Bone marrow (tissue), 2 donors: ENCODE results near the gene JAK2.
"Not testable (repeated sequence)": the region's sequence is repeated elsewhere in the genome, so short reads cannot be mapped to it uniquely, and the experiment has no call there.

Source experiments
- DNase-seq, 2 donors: peaks; one replicate each; lab custom pipeline; 2025; lab: John Stamatoyannopoulos, UW

JAK2 gene

DNA sequence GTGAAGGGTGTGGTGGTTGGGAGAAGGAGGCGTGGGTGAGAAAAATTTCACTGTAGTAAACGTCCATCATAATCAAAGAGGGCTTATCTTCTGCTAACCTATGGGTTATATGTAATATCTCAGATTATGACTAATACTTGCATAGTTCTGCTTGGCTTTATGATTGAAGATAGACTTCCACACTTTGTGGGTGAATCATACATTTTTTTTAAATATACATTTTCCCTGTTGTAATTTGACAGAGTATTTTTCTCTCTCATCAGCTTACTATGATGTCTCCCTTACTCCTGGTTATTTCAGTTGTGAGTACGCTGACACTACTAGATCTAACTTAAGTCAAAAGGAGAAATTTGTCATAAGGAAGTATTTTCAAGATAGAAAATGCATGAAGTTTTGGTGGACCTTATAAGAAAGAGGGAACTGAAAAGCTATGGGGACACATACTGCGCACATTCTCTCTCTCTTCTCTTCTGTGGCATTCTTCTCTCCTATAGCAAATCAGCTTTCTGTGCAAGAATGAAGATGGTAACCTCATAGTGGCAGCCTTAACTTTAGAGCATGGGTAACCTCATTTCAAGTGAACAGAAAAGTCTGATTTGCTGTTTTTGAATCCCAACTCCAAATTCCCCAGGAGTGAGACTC, 4.9 kb upstream of the JAK2 start:
- DNase-seq, result no peak

DNA sequence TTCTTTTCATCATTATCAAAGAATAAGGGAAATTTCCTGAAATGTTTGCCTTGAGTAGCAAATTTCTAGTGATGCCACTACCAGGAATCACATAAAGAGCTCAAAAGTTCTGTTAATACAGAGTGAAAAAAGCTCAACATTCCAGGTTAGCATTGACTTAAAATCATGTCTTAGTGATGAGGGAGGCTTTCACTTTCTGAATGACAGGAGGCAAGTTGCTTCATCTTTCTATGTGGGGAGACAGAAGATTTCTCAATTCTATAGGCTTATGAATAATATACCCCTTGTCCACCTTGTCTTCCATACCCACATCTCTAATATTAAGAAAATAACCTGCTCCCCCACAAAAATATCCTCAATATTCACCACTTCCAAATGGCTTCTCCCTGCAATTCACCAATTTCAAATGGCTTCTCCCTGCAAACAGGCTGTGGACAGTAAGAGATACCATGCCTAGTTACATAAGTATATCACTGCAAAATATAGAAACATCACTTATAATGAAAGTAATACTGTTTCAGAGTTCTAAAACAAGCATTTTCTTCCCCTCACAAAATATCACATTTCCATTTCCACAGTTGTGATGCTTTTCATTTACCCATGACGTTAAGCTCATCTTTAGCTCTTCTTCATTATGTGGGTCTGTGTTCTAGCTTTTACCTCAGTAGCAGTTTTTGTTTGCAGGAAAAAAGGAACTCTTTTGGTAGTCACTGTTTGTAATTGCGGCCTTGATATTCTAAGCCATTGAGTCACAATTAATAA, 2.2 kb upstream of the JAK2 start:
- peak in 1 of 2 donors; percentile 11 for DNase-seq

DNA sequence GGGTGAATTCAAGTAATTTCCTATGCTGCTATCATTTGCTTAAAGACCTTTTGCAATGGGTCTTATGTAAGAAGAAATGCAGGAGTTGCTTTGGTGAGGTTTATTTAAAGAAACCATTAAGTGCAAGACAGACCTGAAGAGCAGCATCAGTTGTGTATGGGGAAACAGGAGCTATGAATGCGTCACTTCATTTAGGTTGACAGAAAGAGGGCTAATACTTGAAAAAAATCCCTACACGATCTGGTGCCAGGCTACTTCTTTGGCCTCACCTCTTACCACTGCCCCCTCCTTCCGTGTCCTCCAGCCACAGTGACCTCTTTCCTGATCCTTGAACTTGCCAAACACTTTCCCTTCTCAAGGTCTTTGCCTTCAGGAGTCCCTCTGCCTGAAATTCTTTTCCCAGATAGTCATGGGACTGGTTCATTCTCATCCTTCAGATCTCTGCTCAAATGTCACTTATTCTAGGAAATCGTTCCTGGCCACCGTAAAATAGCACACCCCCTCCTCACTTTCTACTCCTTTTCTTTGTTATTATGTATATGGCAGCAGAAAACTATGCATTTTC, 1.4 kb upstream of the JAK2 start:
- DNase-seq, result no peak

DNA sequence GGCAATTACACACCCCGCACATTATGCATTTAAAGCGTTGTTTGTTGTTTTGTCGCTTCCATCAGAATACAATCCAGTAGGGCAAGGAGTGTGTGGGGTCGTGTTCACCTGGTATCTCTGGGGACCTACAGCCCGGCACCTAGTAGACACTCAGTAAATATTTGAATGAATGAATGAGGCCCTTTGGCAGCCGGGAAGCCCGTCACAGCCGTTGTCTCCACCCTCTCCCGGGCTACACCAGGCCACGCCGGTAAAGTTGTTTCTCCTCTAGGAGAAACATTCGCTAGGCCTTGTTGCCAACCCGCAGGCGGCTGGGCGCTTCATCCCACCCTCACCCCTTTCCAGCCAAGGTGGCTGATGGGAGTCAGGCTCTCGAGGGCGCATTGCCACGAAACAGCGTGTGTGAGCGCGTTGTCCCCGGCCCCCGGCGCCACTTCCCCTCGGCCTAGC, 876 bp upstream of the JAK2 start:
- DNase-seq, result peak in 1 of 2 donors; percentile 43

DNA sequence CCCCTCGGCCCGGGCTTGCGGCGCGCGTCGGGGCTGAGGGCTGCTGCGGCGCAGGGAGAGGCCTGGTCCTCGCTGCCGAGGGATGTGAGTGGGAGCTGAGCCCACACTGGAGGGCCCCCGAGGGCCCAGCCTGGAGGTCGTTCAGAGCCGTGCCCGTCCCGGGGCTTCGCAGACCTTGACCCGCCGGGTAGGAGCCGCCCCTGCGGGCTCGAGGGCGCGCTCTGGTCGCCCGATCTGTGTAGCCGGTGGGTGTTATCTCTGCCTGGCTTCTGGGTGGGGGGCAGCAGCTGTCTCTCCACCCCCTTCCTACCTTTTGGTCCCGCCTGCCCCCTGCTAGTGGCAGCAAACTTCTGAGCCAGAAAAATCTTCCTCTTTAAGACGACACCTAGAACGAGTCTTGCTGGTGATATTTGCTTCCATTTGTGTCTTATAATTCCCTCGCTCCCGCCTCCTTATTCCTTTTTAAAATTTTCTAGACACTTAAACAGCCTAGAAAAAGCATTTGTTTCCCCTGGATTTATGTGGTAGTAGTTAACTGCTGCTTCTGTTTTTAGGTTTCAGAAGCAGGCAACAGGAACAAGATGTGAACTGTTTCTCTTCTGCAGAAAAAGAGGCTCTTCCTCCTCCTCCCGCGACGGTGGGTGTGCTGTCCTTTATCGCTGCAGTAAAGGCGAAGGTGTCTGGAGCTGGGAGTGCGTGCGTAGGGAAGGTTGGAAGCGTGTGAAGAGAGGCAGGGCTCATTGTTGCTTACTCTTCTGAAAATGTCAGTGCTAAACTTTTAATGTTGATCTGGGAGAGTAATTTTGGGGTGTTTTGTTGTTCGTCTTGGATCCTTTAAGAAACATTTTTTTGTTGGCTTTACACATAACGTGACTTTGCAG, 554 bp downstream of the JAK2 start:
- DNase-seq, result peak in 1 of 2 donors; percentile 52

DNA sequence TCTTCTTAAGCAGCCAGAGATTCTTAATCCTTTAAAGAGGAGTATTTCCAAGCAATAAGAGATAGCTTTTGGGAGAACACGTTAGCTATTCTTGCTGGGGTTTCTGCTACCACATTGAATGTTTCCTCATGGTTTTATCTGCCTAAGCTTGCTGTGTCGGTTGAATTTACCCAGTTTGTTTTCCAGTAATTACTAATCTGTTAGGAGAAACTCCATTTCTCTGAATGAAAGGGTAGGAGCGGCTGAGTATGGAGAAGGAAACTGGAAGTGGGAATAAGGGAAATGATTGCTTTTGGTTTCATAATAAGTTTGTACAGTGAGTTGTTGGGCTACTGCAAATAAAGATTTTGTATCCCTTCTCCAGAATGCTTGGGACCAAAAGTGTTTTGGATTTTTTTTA, 1.2 kb downstream of the JAK2 start:
- DNase-seq, result no peak

DNA sequence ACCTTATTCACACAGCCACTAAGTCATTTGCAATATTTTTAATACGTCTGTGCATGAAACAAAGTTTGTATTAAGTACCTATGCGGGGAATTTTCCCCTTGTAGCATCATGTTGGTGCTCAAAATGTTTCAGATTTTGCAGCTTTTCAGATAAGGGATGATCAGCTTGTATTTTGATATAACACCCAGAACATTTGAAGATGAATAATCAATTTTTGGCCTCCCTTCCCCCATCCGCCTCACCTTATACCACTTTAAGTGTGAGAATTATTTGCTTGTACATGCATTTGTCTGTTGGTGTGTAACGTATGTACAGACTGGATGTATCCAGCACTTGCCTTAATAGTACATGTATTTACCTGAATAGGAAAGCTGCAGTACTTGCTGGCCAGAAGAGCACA, 1.7 kb downstream of the JAK2 start:
- no peak for DNase-seq

DNA sequence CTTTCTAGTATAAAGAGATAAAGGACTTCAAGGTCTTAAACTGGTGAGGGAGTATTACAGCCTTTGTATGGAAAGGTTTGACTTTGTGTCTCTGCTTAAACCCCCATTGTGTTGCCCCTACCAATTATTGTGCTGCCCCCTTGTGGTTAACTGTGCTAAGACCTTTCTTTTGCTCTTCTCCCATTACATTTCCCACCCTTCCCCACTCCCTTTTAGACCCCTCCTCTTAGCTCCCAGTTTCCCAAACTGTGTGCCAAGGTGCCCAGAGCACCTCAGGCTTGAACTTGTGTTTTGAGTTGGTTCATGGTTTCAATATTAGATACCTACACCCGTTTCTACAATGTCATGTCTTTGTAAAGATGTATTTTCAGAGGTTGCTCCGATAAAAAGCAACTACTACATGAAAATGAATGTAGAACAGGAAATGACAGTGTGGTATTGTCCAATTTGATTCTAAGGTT, 2.9 kb downstream of the JAK2 start:
- DNase-seq, result peak; percentile 7 to 53

DNA sequence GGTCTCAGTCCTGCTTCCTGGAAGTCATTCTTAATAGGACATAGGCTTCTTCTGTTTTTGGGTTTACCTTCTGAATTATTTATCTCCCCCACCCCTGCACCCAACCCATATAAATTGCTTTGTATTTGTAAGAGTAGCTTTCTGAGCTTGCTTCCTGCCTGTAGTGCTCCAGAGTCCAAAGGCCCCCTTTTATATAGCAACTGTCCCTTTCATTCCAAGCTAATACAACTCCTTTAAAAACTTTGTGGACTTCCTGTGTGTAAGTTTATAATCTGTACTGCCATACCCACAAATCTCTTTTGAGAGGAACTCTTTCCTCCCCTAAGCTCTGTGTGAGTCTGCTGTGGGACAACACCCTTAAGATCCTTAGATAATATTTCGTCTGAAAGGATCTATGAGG, 7.8 kb downstream of the JAK2 start:
- DNase-seq, result no peak

DNA sequence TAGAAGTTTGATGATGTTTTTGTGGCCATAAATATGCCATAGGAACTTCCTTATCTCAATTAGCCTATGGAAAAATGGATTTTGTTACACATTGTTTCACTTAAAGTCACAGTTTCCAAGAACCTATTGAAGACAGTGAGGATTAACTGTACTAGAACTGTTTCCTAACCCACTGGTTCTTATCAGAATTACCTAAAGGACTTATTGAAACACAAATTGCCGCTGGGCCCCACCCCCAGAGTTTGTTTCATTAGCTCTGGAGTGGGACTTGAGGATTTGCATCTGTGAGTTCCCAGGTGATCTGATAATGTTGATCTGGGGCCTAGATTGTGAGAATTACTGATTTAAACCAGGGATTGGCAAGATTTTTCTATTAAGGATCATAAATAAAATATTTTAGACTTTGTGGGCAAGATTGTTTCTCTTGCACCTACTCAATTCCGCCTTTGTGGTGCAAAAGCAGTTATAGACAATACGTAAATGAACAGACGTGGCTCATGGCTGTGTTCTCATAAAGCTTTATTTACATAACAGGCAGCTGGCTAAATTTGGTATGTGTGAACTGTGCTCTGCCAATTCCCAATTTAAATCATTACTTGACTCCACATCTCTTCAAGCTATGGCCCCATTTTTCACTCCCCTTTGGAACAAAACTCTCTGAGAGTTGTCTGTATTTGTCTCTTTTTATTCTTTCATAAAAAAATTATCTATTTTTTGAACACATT, 9.3 kb downstream of the JAK2 start:
- no peak for DNase-seq

DNA sequence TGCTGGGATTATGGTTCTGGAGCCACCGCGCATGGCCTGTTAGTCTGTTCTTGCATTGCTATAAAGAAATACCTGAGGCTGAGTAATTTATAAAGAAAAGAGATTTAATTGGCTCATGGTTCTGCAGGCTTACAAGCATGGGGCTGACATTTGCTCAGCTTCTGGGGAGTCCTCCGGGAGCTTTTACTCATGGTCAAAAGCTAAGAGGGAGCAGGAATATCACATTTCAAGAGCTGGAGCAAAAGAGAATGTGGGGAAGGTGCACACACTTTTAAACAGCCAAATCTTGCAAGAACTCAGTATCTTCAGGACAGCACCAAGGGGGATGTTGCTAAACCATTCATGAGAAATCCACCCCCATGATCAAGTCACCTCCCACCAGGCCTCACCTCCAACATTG, 12.1 kb downstream of the JAK2 start:
- no peak for DNase-seq

DNA sequence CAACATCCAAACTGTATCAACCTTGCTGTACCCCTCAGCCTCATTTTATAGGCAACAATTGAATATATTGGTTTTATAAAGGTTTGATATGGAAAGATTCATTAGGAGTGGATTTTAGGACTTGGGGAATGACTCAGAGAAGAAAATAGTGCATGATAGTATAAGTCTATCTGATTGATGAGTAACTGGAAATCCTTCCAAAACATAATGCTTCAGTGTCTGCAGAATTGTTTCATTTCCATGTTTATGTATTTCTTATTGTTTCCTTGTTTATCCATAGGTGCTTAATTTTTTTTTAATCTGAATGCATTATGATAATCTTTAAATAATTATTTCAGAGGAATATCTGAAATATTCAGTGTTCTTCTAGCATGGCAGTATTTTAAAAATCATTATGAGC, 12.6 kb downstream of the JAK2 start:
- no peak for DNase-seq

DNA sequence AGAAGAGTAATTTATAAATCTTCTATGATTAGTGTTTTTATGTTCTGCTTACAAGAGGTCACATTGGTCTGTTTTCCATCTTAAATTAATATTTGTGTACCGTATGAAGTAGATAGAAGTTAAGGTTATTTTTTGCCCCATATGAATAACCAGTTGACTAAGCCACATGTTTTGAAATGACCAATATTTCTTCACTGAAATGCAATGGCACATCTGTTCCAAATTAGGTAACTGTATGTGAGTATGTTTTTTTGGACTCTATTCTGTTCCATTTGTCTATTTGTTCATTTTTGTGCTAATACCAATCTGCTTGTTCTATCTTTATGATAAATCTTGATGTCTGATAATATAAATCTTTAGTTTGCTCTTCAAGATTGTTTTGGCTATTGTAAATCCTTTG, 17.7 kb downstream of the JAK2 start:
- no peak for DNase-seq

DNA sequence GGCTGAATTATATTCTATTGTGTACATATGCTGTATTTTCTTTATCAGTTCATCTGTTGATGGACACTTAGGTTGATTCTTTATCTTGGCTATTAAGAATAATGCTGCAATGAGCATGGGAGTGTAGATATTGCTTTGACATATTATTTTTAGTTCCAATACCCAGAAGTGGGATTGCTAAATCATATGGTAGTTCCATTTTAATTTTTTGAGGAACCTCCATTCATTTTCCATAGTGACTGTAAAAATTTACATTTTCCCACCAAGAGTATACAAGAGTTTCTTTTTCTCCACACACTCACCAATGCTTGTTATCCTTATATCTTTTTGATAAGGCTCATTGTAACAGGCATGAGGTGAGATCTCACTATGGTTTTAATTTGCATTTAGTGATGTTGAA, 19.4 kb downstream of the JAK2 start:
- DNase-seq, result no peak

DNA sequence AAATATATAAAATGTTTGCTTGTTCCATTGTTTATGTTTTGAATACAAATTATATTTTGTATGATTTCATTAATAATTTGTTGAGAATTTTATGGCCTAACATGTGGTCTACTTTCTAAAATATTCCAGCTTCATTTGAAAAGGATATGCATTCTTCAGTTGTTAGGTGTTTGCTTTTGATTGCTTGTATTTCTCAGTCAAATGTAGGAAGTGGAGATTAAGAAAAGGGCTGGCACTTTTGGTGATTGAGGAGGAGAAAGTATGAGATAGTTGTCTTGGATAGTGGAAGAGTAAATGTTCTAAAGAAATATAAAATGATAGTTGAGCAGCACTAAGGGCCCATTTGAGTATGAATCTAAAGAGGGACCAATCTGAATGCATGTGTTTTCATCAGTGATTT, 23.1 kb downstream of the JAK2 start:
- no peak for DNase-seq

DNA sequence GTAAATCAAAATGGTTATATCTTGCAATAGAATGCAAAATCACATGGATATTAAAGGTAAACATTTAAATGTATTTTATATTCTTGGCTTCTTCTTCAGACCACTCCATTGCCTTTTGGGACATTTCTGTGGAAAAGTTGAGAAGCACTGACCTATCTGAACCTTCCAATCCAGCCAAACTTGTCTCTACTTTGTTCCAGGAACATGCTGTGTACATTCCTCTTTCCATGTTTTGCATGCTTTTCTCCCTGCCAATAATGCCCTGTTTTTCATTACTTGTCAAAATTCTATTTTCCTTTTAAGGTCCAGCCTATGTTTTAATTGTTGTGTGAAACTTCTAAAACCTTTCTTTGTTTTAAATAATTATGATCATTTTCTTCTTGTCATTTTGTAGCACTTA, 28.3 kb downstream of the JAK2 start:
- no peak for DNase-seq

DNA sequence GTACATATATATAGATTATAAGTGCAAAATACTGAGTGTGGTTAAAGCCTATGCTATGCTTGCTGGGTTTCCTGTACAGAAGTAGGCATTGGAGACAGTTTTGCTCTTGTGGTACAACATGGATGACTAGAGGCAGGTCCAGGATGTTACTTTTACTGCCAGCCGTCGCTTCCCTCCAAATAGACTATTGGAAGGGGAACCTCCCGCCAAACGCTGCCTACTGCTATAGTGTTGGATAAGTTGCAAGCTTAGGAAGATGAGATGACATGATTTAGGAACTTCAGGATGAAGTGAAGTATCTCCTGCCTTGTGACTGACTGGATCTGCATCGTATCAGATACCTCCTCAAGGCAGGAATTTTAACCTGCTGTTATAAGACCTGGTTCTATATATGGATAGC, 30.9 kb downstream of the JAK2 start:
- DNase-seq, result no peak

DNA sequence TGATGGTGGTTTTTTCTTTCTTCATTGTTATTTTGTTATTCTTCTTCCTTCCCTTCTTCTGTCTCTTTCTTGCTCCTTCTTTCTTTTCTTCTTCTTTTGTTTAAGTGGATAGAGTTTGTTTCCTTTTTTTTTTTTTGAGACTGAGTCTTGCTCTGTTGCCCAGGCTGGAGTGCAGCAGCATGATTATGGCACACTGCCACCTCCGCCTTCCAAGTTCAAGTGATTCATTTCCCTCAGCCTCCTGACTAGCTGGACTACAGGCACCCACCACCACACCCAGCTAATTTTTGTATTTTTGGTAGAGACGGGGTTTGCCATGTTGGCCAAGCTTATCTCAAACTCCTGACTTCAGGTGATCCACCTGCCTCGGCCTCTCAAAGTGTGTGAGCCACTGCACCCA, 40.3 kb downstream of the JAK2 start:
- no peak for DNase-seq

DNA sequence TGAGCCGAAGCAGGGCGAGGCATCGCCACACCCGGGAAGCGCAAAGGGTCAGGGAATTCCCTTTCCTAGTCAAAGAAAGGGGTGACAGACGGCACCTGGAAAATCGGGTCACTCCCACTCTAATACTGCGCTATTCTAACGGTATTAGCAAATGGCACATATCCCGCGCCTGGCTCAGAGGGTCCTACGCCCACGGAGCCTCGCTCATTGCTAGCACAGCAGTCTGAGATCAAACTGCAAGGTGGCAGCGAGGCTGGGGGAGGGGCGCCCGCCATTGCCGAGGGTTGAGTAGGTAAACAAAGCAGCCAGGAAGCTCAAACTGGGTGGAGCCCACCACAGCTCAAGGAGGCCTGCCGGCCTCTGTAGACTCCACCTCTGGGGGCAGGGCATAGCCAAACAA, 46.9 kb downstream of the JAK2 start:
- not testable (repeated sequence) for DNase-seq

DNA sequence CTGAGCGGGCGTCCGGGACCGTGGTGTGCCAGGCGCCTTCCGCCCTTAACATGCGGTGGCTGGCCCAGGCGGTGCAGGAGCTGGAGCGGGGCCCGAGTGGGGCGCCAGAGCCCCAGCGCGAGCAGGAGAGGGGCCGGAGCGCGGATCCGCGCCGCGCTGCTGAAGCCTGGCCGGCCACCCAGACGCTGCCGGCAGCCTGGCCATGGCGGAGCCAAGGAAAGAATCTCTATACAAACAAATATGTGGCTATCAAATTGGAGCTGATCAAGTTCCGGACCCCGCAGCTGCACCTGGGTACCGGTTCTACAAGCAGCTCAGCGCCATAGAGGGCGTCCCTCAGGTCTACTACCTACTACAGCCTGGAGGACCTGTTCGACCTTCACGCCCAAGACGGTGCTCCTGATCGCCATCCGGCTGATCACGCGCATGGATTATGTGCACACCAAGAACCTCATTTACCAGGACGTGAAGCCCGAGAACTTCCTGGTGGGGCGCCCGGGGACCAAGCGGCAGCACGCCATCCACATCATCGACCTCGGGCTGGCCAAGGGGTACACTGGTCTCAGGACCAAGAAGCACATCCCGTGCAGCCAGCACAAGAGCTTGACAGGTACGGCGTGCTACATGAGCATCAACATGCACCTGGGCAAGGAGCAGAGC, 55.8 kb downstream of the JAK2 start:
- DNase-seq, result no peak
